Effector memory CD8-positive, alpha-beta T cell (primary cell): ENCODE results near the gene PCSK4.

ENCODE experiments used
- ATAC-seq: fragments of 150-1000 bp; cut with Tn5 transposase; replicated peaks from 2 replicates; pipeline ENCODE4 v1.10.0; 2021; ENCODE audit warnings: mild to moderate bottlenecking, moderate library complexity
- DNase-seq, 3 experiments: peaks; one replicate each; pipeline ENCODE4 v3.0.0; 2021
- H3K27ac Mint-ChIP-seq, 2 donors: one replicate each; pipeline ENCODE4 v1.8.0; 2022; ENCODE audit warnings: mild to moderate bottlenecking in 2 of 2, mixed read lengths in 2 of 2, moderate library complexity in 2 of 2
- H3K27me3 Mint-ChIP-seq, 2 donors: one replicate each; pipeline ENCODE4 v1.8.0; 2022; ENCODE audit warnings: mixed read lengths in 2 of 2
- H3K36me3 Mint-ChIP-seq: one replicate; pipeline ENCODE4 v1.8.0; 2022; ENCODE audit warnings: mild to moderate bottlenecking, moderate library complexity, mixed read lengths; ENCODE audit not compliant: insufficient read depth
- H3K4me1 Mint-ChIP-seq, 2 donors: one replicate each; pipeline ENCODE4 v1.8.0; 2022; ENCODE audit warnings: low read depth in 2 of 2, mixed read lengths in 2 of 2
- H3K4me3 Mint-ChIP-seq, 2 donors: one replicate each; pipeline ENCODE4 v1.8.0; 2022; ENCODE audit warnings: mild to moderate bottlenecking in 2 of 2, mixed read lengths in 2 of 2, moderate library complexity in 2 of 2
- H3K9me3 Mint-ChIP-seq, 2 donors: one replicate each; pipeline ENCODE4 v1.8.0; 2022; ENCODE audit warnings: mixed read lengths in 2 of 2

Gene PCSK4

GRCh38 chr19:1471515-1472160, 18.5 kb downstream of the PCSK4 start:
- H3K4me3 Mint-ChIP-seq: peak overlapping the region; percentile 80 to 81
- peaks cover 0 to 17% of the 10 kb centered on the region in 2 donors for H3K4me1 Mint-ChIP-seq
- H3K27ac Mint-ChIP-seq: no peak overlapping the region
- H3K27me3 Mint-ChIP-seq: peaks cover 0 to 18% of the 10 kb centered on the region in 2 donors
- ATAC-seq: no peak
- H3K9me3 Mint-ChIP-seq: no peaks in the 10 kb centered on the region
- no peak for DNase-seq
- H3K36me3 Mint-ChIP-seq: peaks cover 7% of the 10 kb centered on the region

GRCh38 chr19:1471010-1471514, 19.1 kb downstream of the PCSK4 start:
- Mint-ChIP-seq H3K4me1 (peaks cover 0 to 17% of the 10 kb centered on the region in 2 donors), H3K9me3 (no peaks in the 10 kb centered on the region), H3K36me3 (peaks cover 4% of the 10 kb centered on the region), H3K27me3 (peaks cover 0 to 18% of the 10 kb centered on the region in 2 donors), H3K4me3 (peak overlapping the region; percentile 80 to 81), H3K27ac (no peak overlapping the region)
- ATAC-seq (peak; percentile 26), DNase-seq (no peak)

GRCh38 chr19:1470305-1471009, 19.7 kb downstream of the PCSK4 start:
- peak; percentile 55 to 57 (median 57) for DNase-seq

GRCh38 chr19:1470055-1470304, 20.2 kb downstream of the PCSK4 start:
- H3K9me3 Mint-ChIP-seq: no peaks in the 10 kb centered on the region
- H3K27me3 Mint-ChIP-seq: peaks cover 0 to 18% of the 10 kb centered on the region in 2 donors
- peaks cover 0 to 19% of the 10 kb centered on the region in 2 donors for H3K4me1 Mint-ChIP-seq
- peaks cover 4% of the 10 kb centered on the region for H3K36me3 Mint-ChIP-seq
- ATAC-seq: no peak
- H3K27ac Mint-ChIP-seq: no peak overlapping the region
- no peak for DNase-seq
- H3K4me3 Mint-ChIP-seq: peak overlapping the region; percentile 80 to 81

More at GRCh38 chr19:1470305-1471009, 19.7 kb downstream of the PCSK4 start:
- Mint-ChIP-seq H3K27me3 (peaks cover 0 to 18% of the 10 kb centered on the region in 2 donors), H3K4me3 (peak overlapping the region; percentile 80 to 81), H3K9me3 (no peaks in the 10 kb centered on the region), H3K36me3 (peaks cover 4% of the 10 kb centered on the region), H3K27ac (no peak overlapping the region), H3K4me1 (peaks cover 0 to 19% of the 10 kb centered on the region in 2 donors)
- peak; percentile 61 for ATAC-seq

GRCh38 chr19:1469255-1470054, 20.7 kb downstream of the PCSK4 start:
- Mint-ChIP-seq H3K27me3 (peaks cover 0 to 18% of the 10 kb centered on the region in 2 donors), H3K27ac (no peak overlapping the region), H3K9me3 (no peaks in the 10 kb centered on the region), H3K36me3 (peaks cover 1% of the 10 kb centered on the region), H3K4me1 (peaks cover 0 to 17% of the 10 kb centered on the region in 2 donors), H3K4me3 (peak overlapping the region; percentile 80 to 81)
- DNase-seq (no peak), ATAC-seq (peak; percentile 63)

GRCh38 chr19:1468821-1469254, 21.3 kb downstream of the PCSK4 start:
- H3K4me3 Mint-ChIP-seq: peak overlapping the region; percentile 45 to 66
- H3K9me3 Mint-ChIP-seq: no peaks in the 10 kb centered on the region
- DNase-seq (no peak), ATAC-seq (peak; percentile 6)
- no peaks in the 10 kb centered on the region for H3K36me3 Mint-ChIP-seq
- H3K27ac Mint-ChIP-seq: no peak overlapping the region
- peaks cover 0 to 14% of the 10 kb centered on the region in 2 donors for H3K4me1 Mint-ChIP-seq
- peaks cover 0 to 18% of the 10 kb centered on the region in 2 donors for H3K27me3 Mint-ChIP-seq

- ATAC-seq (no peak), DNase-seq (no peak)
- Mint-ChIP-seq H3K27ac (no peak overlapping the region), H3K4me3 (peak overlapping the region; percentile 45 to 66), H3K4me1 (peaks cover 0 to 12% of the 10 kb centered on the region in 2 donors), H3K27me3 (peaks cover 0 to 16% of the 10 kb centered on the region in 2 donors), H3K36me3 (no peaks in the 10 kb centered on the region), H3K9me3 (no peaks in the 10 kb centered on the region)
Measured at GRCh38 chr19:1468274-1468820, 21.8 kb downstream of the PCSK4 start.

- Mint-ChIP-seq H3K4me1 (peaks cover 0 to 9% of the 10 kb centered on the region in 2 donors), H3K27ac (no peak overlapping the region), H3K27me3 (peaks cover 0 to 11% of the 10 kb centered on the region in 2 donors), H3K36me3 (no peaks in the 10 kb centered on the region), H3K4me3 (peak overlapping the region in 1 of 2 donors; percentile 45), H3K9me3 (no peaks in the 10 kb centered on the region)
- ATAC-seq (no peak), DNase-seq (no peak)
Measured at GRCh38 chr19:1467490-1468273, 22.5 kb downstream of the PCSK4 start.

GRCh38 chr19:1467215-1467489, 23.0 kb downstream of the PCSK4 start:
- peaks cover 0 to 11% of the 10 kb centered on the region in 2 donors for H3K27me3 Mint-ChIP-seq
- H3K9me3 Mint-ChIP-seq: no peaks in the 10 kb centered on the region
- ATAC-seq (no peak), DNase-seq (no peak)
- no peak overlapping the region for H3K4me3 Mint-ChIP-seq
- H3K27ac Mint-ChIP-seq: no peak overlapping the region
- H3K4me1 Mint-ChIP-seq: peaks cover 0 to 9% of the 10 kb centered on the region in 2 donors
- H3K36me3 Mint-ChIP-seq: no peaks in the 10 kb centered on the region

GRCh38 chr19:1466461-1467214, 23.5 kb downstream of the PCSK4 start:
- Mint-ChIP-seq H3K36me3 (no peaks in the 10 kb centered on the region), H3K27ac (no peak overlapping the region), H3K4me3 (no peak overlapping the region), H3K9me3 (no peaks in the 10 kb centered on the region), H3K4me1 (peaks cover 0 to 9% of the 10 kb centered on the region in 2 donors), H3K27me3 (peaks cover 0 to 8% of the 10 kb centered on the region in 2 donors)
- ATAC-seq: no peak
- DNase-seq: no peak

GRCh38 chr19:1466018-1466460, 24.1 kb downstream of the PCSK4 start:
- H3K4me1 Mint-ChIP-seq: peaks cover 0 to 6% of the 10 kb centered on the region in 2 donors
- no peak for ATAC-seq
- no peak overlapping the region for H3K27ac Mint-ChIP-seq
- H3K27me3 Mint-ChIP-seq: peaks cover 0 to 2% of the 10 kb centered on the region in 2 donors
- no peaks in the 10 kb centered on the region for H3K36me3 Mint-ChIP-seq
- H3K9me3 Mint-ChIP-seq: no peaks in the 10 kb centered on the region
- DNase-seq: no peak
- H3K4me3 Mint-ChIP-seq: no peak overlapping the region
